NCI-H774 (cell line): ENCODE results near the gene LCK.
A peak's percentile ranks its signal among the peaks of the same experiment; 100 is the strongest.
"Not testable (repeated sequence)": the region's sequence is repeated elsewhere in the genome, so short reads cannot be mapped to it uniquely, and the experiment has no call there.

Experiments used
- DNase-seq: peaks from one replicate; lab custom pipeline; 2025; lab: John Stamatoyannopoulos, UW

Gene LCK

GRCh38 chr1:32273391-32274208 is 22.5 kb downstream of the LCK start:
- DNase-seq: peak; percentile 54

GRCh38 chr1:32274646-32275340 is 23.7 kb downstream of the LCK start:
- DNase-seq: no peak

- DNase-seq: no peak
These were observed 24.4 kb downstream of the LCK start for GRCh38 chr1:32275424-32275823.

- no peak for DNase-seq
These were observed 25.1 kb downstream of the LCK start for GRCh38 chr1:32276032-32276782.

GRCh38 chr1:32284777-32285176 is 33.7 kb downstream of the LCK start:
- not testable (repeated sequence) for DNase-seq

- DNase-seq: no peak
These were observed 34.6 kb downstream of the LCK start for GRCh38 chr1:32285658-32286057.

- DNase-seq: no peak
These were observed 35.7 kb downstream of the LCK start for GRCh38 chr1:32286763-32287162.

GRCh38 chr1:32289256-32289655 is 38.2 kb downstream of the LCK start:
- DNase-seq: no peak

GRCh38 chr1:32291145-32291707 is 40.2 kb downstream of the LCK start:
- peak; percentile 8 for DNase-seq

- peak; percentile 100 for DNase-seq
These were observed 40.9 kb downstream of the LCK start, which contains the start of gene HDAC1 for GRCh38 chr1:32291708-32292538. TSS of gene HDAC1 (plus strand) at chr1:32292083. CDS start at chr1:32292170, 87 bp downstream.

- not testable (repeated sequence) for DNase-seq
These were observed 47.1 kb downstream of the LCK start for GRCh38 chr1:32298211-32298610.

- DNase-seq: no peak
These were observed 48.3 kb downstream of the LCK start for GRCh38 chr1:32299327-32299726.

GRCh38 chr1:32303358-32303757 is 52.3 kb downstream of the LCK start:
- no peak for DNase-seq

GRCh38 chr1:32303997-32304622 is 53.0 kb downstream of the LCK start:
- no peak for DNase-seq

GRCh38 chr1:32305310-32305709 is 54.2 kb downstream of the LCK start:
- no peak for DNase-seq

- DNase-seq: no peak
These were observed 56.3 kb downstream of the LCK start for GRCh38 chr1:32307324-32307723.

GRCh38 chr1:32309960-32310359 is 58.9 kb downstream of the LCK start:
- peak; percentile 34 for DNase-seq

GRCh38 chr1:32311709-32312393 is 60.8 kb downstream of the LCK start:
- DNase-seq: no peak

GRCh38 chr1:32316903-32317277 is 65.8 kb downstream of the LCK start:
- DNase-seq: no peak

- no peak for DNase-seq
These were observed 67.2 kb downstream of the LCK start for GRCh38 chr1:32318127-32318869.
